Activated CD4-positive, alpha-beta T cell treated with anti-CD3 and anti-CD28 coated beads, Interleukin-2, amount 50 U/mL, for 1 hour (primary cell): ENCODE measurements around the gene CLIC4.
"Not testable (repeated sequence)": the region's sequence is repeated elsewhere in the genome, so short reads cannot be mapped to it uniquely, and the experiment has no call there.

ENCODE experiments used
- DNase-seq: peaks from one replicate; pipeline ENCODE4 v3.0.0-alpha.2; 2020

The CLIC4 gene

DNA sequence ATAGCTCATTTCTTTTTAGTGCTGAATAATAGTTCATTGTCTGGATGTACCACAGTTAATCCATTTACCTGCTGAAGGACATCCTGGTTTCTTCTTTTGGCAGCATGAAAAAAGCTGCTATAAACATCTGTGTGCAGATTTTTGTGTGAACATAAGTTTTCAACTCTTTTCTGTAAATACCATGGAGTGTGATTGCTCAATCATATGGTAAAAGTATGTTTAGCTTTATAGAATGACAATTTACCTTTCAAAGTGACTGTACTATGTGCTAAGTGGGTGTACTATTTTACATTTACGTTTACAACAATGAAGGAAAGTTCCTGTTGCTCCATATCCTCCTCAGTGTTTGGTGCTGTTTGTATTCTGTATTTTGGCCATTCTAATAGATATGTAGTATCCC is 135.8 kb downstream of the CLIC4 start:
- no peak for DNase-seq

DNA sequence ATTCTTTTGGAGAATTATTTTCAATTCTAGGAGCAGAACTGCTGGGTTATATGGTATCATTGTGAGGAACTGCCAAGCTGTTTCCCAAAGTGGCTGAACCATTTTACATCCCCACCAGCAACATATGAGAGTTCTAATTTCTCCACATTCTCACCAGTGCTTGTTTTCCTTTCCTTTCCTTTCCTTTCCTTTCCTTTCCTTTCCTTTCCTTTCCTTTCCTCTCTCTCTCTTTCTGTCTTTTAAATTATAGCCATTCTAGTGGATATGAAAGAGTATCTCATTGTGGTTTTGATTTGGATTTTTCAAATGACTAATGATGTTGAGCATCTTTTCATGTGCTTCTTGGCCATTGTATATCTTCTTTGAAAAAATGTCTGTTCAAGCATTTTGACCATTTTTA is 139.5 kb downstream of the CLIC4 start:
- DNase-seq = no peak

DNA sequence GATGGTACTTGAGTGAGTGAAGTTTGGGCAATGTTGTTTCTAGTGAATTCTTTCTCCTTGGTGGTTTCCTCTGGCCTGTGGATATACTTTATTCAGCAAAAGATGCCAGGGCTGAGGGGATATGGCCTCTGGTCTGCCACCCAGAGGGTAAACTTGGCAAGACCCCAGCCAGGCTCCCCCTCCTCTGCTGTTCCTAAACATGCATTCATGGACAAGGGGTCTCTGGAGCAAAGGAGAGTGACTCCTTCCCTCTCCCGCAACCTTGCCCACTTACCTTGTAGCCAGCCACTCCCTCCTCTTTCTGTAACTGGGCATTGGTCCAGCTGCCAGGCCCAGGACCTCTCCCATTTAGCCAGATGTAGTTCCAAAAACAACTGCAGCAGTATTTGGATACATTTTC is 141.0 kb downstream of the CLIC4 start:
- no peak for DNase-seq

DNA sequence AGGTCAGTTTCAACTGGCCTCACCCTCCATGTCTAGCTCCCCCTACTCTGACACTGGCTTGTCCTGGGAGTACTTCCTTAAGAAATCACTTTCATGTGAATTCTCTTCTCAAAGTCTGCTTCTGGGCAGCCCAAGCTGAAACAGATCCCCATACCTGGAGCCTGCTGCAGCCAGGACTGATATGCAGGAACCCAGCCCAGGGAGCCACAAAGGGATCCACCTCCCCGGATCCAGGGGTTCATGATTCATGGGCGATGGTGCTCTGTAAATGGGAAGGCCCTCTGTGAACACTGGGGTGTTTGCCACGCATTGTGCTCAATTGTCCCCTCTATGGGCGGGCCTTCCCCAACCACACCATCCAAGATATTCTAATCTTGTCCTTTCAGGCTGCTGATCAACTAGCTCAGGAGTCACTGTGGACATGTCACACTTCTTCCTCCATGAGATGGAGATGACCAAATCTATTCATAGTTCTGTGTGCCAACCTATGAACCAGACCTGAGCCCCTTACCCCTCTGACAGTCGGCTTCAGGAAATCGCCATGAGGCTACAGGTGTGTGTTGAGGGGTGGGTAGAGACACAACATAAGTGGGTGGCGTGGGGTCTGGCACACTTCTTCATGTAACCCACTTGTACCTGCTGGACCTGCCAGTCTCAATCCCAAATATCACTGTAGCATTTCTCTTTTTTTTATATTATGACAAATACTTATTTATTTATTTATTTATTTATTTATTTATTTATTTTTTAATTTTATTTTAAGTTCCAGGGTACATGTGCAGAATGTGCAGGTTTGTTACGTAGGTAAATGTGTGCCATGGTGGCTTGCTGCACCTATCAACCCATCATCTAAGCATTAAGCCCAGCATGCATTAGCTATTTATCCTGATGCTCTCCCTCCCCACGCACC is 143.1 kb downstream of the CLIC4 start:
- no peak for DNase-seq

DNA sequence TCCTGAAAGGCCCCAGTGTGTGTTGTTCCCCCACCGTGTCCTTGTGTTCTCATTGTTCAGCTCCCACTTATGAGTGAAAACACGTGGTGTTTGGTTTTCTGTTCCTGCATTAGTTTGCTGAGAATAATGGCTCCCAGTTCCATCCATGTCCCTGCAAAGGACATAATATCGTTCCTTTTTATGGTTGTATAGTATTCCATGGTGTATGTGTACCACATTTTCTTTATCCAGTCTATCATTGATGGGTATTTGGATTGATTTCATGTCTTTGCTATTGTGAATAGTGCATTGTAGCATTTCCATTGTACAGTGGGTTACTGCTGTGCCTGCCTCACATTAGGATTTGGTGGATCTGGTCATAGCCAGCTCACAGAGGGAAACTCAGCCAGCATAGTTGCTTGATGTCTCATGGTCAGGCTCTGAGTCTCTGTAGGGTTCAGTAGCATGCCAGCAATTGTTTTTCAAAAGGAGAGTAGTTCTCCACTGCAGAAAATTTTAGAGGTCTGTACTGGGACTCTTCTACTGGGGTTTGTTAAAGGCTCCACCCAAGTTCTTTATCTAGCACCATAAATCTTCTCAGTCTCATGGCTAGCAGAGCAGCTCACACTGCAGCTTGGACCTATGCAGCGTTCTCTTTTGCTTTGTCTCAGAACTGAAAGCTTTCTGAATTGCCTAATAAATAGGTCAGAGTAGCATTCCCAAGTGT is 143.9 kb downstream of the CLIC4 start:
- no peak for DNase-seq

DNA sequence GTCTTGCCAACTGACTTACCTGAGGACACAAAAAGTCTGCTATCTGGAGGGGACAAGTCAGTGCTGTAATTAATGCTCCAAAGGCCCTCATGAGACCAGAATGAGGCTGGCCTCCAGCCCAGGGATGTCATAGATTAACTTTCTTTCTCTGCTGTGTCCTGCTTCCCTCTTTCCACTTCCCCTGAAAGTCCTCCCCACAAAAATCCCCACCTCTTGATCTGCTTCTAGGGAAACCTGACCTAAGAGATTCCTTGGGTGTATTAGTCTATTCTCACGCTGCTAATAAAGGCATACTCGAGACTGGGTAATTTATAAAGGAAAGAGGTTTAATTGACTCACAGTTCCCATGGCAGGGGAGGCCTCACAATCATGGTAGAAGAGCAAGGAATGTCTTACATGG is 145.6 kb downstream of the CLIC4 start:
- DNase-seq = no peak

DNA sequence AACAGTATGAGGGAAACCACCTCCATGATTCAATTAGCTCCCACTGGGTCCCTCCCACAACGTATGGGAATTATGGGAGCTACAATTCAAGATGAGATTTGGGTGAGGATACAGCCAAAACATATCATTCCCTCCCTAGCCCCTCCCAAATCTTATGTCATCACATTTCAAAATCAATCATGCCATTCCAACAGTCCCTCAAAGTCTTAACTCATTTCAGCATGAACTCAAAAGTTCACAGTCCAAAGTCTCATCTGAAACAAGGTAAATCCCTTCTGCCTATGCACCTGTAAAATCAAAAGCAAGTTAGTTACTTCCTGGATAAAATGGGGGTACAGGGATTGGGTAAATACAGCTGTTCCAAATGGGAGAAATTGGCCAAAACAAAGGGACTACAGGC is 146.1 kb downstream of the CLIC4 start:
- DNase-seq = not testable (repeated sequence)

DNA sequence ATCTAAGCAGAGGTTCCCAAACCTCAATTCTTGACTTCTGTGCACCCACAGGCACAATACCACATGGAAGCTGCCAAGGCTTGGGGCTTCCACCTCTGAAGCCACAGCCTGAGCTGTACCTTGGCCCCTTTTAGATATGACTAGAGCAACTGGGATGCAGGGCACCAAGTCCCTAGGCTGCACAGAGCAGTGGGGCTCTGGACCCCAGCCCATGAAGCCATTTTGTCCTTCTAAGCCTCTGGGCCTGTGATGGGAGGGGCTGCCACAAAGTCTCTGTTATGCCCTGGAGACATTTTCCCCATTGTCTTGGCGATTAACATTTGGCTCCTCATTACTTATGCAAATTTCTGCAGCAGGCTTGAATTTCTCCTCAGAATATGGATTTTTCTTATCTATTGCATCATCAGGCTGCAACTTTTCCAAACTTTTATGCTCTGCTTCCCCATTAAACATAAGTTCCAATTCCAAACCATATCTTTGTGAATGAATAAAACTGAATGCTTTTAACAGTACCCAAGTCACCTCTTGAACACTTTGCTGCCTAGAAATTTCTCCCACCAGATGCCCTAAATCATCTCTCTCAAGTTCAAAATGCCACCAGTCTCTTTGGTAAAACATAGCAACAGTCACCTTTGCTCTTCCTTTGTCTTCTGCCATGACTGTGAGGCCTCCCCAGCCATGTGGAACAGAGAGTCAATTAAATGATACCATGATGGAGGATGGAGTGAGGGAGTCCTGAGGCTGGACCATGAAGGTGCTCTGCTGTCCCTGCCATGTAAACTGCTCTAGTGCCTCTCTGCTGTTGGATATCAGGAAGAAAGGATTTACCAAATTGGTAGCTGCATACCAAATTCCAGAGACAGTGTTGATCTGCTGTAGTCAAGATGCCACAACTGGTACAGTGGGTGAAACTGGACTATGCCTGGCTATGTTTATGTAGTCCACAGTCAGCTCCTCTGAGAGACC is 147.2 kb downstream of the CLIC4 start:
- DNase-seq = no peak

DNA sequence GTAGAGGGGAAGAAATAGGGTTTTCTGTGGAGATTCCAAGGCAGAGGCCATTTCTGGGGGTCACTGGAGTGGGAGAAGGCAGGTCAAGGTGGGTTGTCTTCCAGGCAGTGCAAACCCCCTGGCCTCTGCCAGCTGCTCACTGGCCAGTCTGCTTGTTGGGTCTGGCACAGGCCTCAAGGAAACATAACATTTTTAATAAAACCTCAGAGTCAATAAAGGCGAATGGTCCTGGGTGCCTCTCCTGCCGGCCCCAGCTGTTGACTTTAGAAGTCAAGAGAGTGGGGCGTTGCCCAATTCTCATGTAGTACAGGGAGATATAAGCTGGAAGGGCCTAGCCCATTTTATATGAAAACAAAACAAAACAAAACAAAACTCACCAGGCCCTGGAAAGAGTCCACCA is 148.2 kb downstream of the CLIC4 start:
- DNase-seq = no peak
